Thoracic aorta endothelial cell (primary cell): ENCODE results near the gene MYLK2. TPM values are rescaled to one million over a fixed set of nuclear protein-coding genes. Genes with fewer than 3 reads are reported as not detected.

ENCODE experiments used
- small RNA-seq: library from RNA; depleted of rRNA; stranded (forward); fragments of <200 nt; gene quantifications from one replicate; pipeline ENCODE3, GENCODE V24; 2012
- total RNA-seq: library from RNA; depleted of rRNA; stranded (reverse); fragments of >200 nt; gene quantifications from 2 replicates; pipeline ENCODE4 v1.2.3, GENCODE V29; 2012

The MYLK2 gene
- total RNA-seq, result 0.29 and 0.40 TPM in 2 replicates

DNA sequence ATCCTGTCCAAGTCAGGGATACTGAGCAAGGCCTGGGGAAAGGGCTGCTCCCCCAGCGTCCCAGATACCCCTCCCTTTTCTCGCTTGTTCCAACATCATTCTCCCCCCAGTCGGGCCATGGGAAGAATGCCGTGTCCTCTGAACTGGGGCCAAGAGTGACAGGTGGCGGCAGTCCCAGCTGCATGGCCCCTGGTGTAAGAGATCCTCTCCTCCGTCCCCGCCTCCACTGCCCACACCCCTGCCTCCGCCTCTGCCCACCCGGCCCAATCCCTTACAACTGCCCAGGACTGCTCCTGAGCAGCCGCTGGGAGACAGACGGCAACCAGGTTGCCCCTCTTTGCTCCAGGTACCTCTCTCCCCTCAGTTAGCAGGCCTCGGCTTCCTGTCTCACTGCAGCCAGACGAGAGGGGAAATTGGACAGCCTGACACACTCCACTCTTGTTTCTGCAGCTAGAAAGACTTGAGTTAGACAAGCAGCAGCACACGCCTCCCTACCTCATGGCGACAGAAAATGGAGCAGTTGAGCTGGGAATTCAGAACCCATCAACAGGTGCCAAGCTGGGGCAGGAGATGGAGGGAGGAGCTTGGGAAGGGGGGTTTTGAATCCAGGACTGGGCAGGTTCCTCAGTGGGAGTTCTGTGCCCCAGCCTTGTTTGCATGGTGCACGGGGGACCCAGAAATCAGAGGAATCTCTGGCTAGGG lies at the start of gene MYLK2:
Gene MYLK2 (plus strand): TSS at position 274 of the 702 bp plus-strand sequence. CDS start 225 bp downstream, at position 499.

DNA sequence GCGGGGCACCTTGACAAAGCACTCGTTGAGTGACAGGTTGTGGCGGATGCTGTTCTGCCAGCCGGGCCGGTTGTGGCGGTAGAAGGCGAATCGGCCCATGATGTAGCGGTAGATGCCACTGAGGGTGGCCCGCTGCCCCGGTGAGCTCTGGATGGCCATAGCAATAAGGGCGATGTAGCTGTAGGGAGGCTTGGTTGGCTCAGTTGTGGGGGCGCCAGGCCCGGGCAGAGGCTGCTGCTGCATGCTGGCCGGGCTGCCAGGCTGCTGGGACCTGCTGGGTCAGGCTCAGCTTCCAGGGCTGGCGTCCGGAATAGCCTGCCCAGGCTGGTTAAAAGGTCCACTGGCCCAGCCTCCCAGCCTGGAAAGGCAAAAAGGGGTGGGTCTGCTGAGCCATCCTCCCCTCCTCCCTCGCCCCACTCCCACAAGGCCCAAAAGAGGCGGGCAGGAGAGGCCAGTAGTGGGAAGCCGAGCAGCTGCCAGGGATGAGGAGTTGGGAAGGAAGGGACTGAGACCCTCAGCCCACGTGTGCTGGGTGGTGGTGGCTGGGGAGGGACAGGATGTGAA lies 26.2 kb downstream of the MYLK2 start, which contains the start of gene FOXS1:
Gene FOXS1 (minus strand): TSS at position 305 of the 564 bp plus-strand sequence. CDS start 62 bp downstream, at position 243.

DNA sequence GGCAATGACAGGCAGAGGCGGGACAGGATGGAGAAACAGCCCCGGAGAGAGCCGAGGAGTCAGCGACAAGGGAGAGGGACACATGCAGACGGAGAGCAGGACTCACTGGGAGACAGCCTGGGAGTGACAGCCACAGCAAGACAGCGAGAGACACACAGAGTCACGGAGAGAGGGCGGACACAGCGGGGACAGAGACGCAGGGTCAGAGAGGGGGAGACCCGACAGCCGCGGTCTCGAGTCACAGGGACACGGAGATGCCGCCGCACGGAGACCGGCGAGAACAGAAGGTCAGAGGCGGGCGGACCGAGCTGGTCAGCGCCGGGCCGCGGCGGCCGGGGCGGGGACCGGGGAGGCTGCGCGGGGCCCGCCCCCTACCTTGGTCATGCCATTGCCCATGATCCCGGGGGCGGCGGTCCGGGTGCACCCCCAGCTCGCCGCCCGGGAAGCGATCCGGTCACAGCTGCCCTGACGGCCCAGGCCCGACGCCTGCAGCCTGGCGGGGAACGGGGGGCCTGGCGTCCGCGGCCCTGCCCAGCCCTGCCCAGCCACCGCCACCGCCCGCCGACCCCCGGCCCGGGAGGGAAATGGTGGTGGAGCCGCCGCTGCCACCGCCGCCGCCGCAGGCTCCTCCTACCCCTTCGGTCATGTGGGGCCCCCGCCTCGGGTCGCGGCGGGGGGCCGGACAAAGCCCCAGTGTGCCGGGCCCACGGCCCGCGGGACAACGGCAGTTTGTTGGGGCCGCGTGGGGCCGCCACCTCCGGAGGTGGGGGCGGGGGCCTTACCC lies 51.0 kb downstream of the MYLK2 start, which contains the start of the genes DUSP15 and TTLL9:
Gene DUSP15 (minus strand): TSS at position 586 of the 784 bp plus-strand sequence. CDS start 190 bp downstream, at position 396.
Gene TTLL9 (plus strand): TSS at position 693 of the 784 bp plus-strand sequence. CDS start 493 bp downstream, outside the sequence.

Small RNAs within 50 kb of the gene (small RNA-seq; reads per million reads assigned to genes)
- not detected for gene AL160175.1

Other genes starting within 250 kb of the MYLK2 start
- gene ID1, start 214.1 kb upstream of the MYLK2 start, total RNA-seq, result 151 and 204 TPM in 2 replicates
- not detected in 2 replicates for gene COX4I2, start 181.4 kb upstream of the MYLK2 start, total RNA-seq
- gene BCL2L1, start 96.5 kb upstream of the MYLK2 start, total RNA-seq, result 172 and 212 TPM in 2 replicates
- gene TPX2, start 80.1 kb upstream of the MYLK2 start, total RNA-seq, result 120 and 177 TPM in 2 replicates
- gene FOXS1, start 26.2 kb downstream of the MYLK2 start, total RNA-seq, result not detected in 2 replicates
- gene DUSP15, start 51.2 kb downstream of the MYLK2 start, total RNA-seq, result 0.43 TPM in 1 of 2 replicates, not detected in the other
- gene TTLL9, start 51.3 kb downstream of the MYLK2 start, total RNA-seq, result not detected in 2 replicates
- gene PDRG1, start 132.7 kb downstream of the MYLK2 start, total RNA-seq, result 3.8 and 4.7 TPM in 2 replicates
- not detected in 2 replicates for gene XKR7, start 148.8 kb downstream of the MYLK2 start, total RNA-seq
- gene CCM2L, start 191.1 kb downstream of the MYLK2 start, total RNA-seq, result 5.5 and 10.0 TPM in 2 replicates
- gene HCK, start 232.9 kb downstream of the MYLK2 start, total RNA-seq, result not detected in 2 replicates